Activated T-cell treated with anti-CD3 and anti-CD28 coated beads, Interleukin-2, amount 50 U/mL, for 48 hours (primary cell): ENCODE results near the gene DIAPH2.
A peak's percentile ranks its signal among the peaks of the same experiment; 100 is the strongest.

Experiments
- DNase-seq, 2 experiments: peaks; one replicate each; pipeline ENCODE4 v3.0.0-alpha.2; 2020

DIAPH2 gene

GRCh38 chrX:96982161-96982560 lies 297.5 kb downstream of the DIAPH2 start:
- no peak for DNase-seq

DNA sequence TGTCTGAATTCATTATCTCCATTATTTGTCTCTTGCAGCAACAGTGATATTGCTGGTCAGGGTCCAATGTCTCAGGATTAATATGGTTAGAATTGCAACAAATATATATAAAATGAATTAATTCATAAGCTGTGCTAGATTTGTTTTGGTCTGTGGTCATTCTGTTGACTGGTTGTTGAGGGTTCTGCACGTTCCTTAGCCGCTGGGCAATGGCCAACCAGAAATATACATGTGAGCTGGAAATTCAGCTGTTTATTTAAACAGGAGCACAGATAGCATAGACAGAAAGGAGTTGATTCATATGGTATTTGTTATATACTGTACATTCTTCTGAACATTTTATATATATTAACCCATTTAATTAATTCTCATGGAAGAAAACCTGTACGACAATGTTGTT lies 299.9 kb downstream of the DIAPH2 start:
- no peak for DNase-seq

GRCh38 chrX:96985046-96985445 lies 300.4 kb downstream of the DIAPH2 start:
- DNase-seq = no peak

DNA sequence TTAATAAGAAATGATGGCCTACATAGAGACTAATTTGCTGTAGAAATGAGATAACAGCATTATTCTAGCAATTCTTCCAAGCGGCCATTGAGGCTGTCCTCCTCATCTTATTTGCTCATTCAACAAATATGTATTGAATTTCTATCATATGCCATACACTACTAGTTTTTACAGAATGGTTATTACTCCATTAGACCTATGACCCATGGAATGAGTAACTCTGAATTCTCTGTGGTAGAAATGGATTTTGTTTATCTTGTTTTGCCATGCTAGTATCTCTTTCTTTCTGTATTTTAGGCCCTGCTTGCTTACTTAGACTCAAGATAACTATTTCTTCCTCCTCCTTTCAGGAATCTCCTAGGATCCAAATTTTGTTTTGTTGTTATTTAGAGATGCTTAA lies 302.6 kb downstream of the DIAPH2 start:
- DNase-seq = no peak

- no peak for DNase-seq
Observed at GRCh38 chrX:96989830-96990571, 305.4 kb downstream of the DIAPH2 start.

DNA sequence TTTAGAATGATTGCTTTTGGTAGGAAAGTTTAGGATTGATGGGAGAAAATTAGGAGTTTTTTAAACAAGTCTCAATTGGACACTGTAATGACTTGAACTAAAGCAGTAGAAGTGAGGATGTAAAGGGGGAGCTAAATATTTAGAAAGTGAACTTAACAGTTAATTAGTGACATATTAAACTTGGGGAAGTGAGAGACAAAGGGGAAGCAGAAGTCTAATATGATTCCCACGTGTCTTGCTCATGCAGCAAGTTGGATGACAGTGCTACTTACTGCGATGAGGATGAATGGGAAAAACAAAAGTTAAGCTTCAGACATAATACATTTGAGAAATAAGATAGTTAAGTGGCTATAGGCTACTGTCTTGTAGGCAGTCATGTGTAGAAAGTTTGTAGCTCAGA lies 309.5 kb downstream of the DIAPH2 start:
- DNase-seq = no peak

DNA sequence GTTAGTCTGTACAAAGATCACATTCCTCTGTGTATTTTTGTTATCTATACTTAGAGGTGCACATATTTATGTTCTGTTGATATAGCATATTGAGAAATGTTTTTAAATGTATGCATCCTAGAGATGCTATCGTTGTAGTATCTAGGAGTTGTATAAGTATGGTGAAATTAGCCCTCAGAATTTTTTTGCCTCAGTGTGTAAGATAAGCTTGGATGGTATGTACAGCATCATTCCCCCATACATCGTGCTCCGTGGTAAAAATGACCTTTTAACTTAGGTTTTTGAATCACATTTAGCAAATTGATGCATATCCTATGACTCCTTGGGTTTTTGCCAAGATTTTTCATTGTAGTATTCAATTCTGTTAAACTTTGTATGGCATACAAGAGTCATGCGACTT lies 312.6 kb downstream of the DIAPH2 start:
- DNase-seq = no peak

- no peak for DNase-seq
Observed at GRCh38 chrX:97000682-97001368, 316.2 kb downstream of the DIAPH2 start.

DNA sequence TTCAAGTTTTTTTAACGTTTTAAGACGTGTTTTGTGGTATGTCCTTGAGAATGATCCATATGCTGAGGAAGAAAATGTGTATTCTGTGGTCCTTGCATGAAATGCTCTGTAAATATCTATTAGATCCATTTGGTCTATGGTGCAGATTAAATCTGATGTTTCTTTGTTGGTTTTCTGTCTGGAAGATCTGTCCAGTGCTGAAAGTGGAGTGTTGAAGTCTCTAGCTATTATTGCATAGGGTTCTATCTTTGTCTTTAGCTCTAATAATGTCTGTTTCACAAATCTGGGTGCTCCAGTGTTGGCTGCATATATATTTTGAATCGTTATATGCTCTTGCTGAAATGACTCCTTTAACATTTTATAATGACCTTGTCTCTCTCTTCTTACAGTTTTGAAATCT lies 321.5 kb downstream of the DIAPH2 start:
- no peak for DNase-seq

DNA sequence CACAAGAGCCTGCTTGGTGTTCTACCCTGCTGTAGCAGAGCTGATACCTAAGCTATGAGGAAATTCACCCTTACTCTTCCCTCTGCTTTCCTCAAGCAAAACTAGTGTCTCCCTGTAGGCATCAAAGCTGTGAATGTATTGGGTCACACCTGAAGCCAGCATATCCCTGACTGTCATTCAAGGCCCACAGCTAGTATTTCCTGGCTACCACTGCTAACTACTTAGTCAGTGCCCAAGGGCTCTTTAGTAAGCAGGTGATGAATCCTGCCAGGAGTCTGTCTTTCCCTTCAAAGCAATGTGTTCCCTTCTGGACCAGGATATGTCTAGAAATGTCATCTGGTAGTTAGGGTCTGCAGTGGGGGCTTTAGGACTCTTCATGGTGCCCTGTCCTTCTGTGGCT lies 324.7 kb downstream of the DIAPH2 start:
- DNase-seq = no peak

- DNase-seq = no peak
Observed at GRCh38 chrX:97011540-97011939, 326.9 kb downstream of the DIAPH2 start.

DNA sequence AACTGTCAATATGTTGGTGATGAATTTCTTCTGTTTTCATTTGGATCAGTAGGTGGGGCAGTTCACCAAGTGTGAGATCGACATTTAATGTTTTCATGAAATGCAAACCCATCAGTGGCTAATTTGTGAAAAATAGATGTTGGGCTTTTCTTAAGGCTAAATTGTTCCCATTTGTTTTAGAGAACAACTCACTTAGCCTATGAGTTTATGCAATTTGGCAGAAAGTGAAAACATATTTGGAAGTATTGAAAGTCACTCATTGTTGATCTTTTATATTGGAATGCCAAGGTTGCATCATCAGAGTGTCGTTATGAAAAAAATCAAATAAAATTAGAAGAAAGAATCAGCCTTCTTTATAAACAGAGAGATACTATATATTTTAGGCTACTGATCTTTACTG lies 331.5 kb downstream of the DIAPH2 start:
- no peak for DNase-seq

DNA sequence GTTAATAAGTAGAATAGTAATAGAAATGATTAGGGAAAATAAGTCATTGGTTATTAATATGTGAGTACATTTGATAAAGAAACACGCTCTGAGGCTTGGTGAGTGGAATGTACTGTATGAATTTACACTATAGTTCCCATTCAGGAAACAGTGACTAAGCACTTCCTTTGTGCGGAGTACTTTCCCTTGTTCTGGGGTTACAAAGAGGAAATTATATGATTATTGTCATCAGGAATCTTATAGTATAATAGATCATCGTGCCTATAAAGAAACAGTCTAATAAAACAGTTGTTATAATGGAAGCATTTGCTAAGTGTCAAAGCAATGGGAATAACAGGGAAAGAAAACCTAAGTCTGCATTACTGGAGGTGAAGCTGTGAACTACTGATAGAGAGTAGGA lies 337.0 kb downstream of the DIAPH2 start:
- no peak for DNase-seq

GRCh38 chrX:97026406-97026805 lies 341.8 kb downstream of the DIAPH2 start:
- no peak for DNase-seq

DNA sequence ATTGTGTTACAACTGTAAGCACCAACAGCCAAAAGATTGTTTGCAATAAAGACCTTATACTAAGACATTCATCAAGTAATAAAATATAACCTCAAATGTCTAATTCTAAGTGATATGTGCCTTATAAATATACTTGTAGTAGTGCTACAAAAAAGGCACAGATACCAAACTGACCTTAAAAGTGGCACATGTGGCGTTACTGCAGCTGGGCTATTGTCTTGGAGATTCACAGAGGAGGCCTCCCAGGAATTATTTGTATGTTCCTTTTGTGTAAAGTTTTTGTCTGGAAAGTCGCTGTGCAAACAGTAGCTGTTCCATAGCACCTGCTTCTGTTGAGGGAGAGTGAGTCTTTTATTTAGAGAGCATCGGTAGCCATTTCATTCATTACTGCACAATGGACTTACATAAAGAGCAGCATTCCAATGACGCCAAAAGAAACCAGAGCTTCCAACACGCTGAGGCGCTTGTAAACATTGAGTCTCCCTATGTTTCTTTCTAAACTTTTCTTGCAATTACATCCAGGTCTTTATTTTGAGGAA lies 342.8 kb downstream of the DIAPH2 start:
- no peak for DNase-seq

GRCh38 chrX:97030463-97030862 lies 345.8 kb downstream of the DIAPH2 start:
- DNase-seq = no peak

DNA sequence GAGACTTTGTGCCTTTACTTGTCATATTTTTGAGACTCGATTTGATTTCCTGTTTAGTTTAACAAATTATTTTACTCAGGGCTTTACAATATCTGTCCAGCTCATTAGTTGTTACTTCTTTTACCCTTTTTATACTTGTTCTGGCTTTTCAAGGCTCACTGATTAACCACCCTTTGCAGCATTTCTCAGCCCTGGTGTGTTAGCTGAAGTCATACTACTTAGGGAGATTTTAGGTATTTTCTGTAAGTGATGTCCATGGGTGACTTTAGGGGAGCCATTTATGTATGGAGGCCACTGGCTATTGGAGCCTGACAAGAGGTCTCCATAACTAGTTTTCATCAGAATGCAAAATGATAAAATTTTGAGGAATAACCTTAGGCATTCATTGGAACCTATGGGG lies 346.3 kb downstream of the DIAPH2 start:
- DNase-seq = no peak

GRCh38 chrX:97039363-97040029 lies 354.9 kb downstream of the DIAPH2 start:
- DNase-seq = peak; percentile 15 to 20

DNA sequence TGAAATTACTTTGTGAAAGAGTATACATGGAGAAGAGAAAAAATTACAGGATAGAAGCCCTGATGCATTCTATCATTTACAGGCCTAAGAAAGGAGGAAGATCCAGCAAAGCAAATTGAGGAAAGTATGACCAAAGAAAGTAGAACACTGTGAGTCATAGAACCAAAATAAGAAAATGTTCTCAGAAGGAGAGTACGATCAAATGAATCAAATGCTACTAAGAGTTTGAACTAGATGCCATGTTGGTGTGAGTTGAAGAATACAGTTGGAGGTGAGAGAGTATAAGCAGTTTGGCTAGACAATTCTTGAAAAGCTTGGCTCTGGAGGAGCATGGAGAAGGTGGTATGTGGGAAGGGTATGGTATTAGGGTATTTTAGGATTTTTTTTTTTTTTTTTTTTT lies 360.8 kb downstream of the DIAPH2 start:
- no peak for DNase-seq

- DNase-seq = no peak
Observed at GRCh38 chrX:97046867-97047266, 362.2 kb downstream of the DIAPH2 start.

DNA sequence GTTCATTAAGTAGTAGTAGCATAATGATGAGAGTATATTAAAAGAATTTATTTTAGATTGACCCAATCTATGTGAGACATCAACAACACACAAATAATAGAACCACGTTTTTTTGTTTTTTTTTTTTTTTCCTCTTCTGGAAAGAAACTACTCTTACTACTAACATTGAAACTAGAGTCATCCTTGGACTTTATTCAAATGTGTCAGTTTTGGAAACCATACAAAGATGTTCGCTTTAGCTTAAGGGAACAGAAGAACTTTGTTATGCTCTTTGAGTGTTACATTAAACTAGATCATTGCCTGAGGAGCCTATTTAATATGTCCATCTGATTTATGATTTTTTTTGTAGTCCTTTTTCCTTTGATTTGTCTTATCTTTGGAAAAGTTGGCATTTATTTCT lies 365.8 kb downstream of the DIAPH2 start:
- DNase-seq = no peak

- no peak for DNase-seq
Observed at GRCh38 chrX:97057349-97057909, 372.8 kb downstream of the DIAPH2 start.

GRCh38 chrX:97060020-97060419 lies 375.4 kb downstream of the DIAPH2 start:
- no peak for DNase-seq

GRCh38 chrX:97065066-97065465 lies 380.4 kb downstream of the DIAPH2 start:
- DNase-seq = no peak
